ENCODE data around the gene MGAM2. TPM values are rescaled to one million over a fixed set of nuclear protein-coding genes. Genes with fewer than 3 reads are reported as not detected.

MGAM2 gene
- total RNA-seq, 1 donor: not detected

- no peak for TF ChIP-seq CTCF (IDR thresholded peaks at IDR 0.05; ENCODE audit: insufficient read depth, low read depth, low read length)
- no peak for DNase-seq (ENCODE audit: low read depth)
- no peak overlapping the region for H3K4me3 ChIP-seq (ENCODE audit: low read depth, low read length)
Observed at GRCh38 chr7:142181211-142181610, 69.7 kb downstream of the MGAM2 start.

DNA sequence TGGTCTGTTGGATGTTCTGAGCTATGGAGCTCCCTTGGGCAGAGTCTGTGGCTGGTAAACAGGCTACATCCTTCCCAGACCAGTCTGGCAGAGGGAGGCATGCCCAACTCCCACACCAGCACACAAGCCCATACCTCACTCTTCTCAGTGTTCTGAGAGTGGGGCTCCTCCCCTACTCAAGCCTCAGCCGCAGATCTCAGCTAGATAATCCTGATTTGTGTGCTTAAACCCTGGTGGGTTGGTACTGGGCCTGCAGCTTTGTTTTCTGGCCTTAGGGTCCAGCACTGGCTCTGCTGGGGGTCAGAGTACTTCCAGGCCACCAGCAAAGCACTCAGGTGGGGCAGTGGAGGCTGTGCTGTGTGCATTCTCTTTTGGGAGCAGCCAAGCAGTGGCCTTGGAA is 70.4 kb downstream of the MGAM2 start:
- no peak for DNase-seq (ENCODE audit: low read depth)

DNA sequence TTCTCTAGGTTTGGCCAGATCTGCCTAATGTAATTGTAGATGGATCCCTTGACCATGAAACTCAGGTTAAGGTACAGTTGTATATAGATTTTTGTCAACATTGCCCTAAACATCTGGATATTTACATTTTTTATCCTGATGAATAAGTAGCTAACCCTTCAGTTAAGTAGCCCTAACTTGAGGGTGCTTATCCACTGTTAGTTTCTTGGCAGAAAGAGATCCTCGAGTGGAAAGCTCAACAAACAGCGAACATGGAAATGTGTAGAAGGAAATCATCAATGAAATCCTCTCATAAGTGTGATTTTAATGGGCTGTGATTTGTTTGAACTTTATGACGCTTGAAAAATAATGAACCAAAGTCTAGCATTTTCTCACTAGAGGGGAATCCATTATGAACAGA is 73.6 kb downstream of the MGAM2 start:
- no peak for DNase-seq (ENCODE audit: low read depth)
- no peak overlapping the region for H3K4me3 ChIP-seq (ENCODE audit: low read depth, low read length)
- no peak for TF ChIP-seq CTCF (IDR thresholded peaks at IDR 0.05; ENCODE audit: insufficient read depth, low read depth, low read length)

More for the DNA sequence above, 70.4 kb downstream of the MGAM2 start:
- TF ChIP-seq CTCF (IDR thresholded peaks at IDR 0.05; ENCODE audit: insufficient read depth, low read depth, low read length): no peak
- no peak overlapping the region for H3K4me3 ChIP-seq (ENCODE audit: low read depth, low read length)

GRCh38 chr7:142185801-142186200 is 74.3 kb downstream of the MGAM2 start:
- DNase-seq (ENCODE audit: low read depth): no peak
- no peak for TF ChIP-seq CTCF (IDR thresholded peaks at IDR 0.05; ENCODE audit: insufficient read depth, low read depth, low read length)
- H3K4me3 ChIP-seq (ENCODE audit: low read depth, low read length): no peak overlapping the region

DNA sequence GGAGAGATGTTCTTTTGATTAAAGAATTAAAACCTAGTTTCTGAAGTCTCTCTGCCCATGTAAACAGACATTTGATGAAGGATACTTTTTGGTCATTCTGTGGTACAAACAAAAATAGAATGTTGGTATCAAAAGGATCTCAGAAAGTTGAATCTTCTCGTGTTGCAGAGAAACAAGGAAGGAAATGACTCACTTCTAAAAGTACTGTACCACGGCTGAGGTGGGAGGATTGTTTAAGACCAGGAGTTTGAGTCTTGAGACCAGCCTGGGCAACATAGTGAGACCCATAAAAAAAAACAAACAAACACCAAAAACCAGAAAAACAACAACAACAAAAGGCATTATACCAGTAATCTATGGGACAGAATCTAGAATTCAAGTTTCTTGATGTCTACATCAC is 76.6 kb downstream of the MGAM2 start:
- no peak for TF ChIP-seq CTCF (IDR thresholded peaks at IDR 0.05; ENCODE audit: insufficient read depth, low read depth, low read length)
- H3K4me3 ChIP-seq (ENCODE audit: low read depth, low read length): no peak overlapping the region
- no peak for DNase-seq (ENCODE audit: low read depth)

- H3K4me3 ChIP-seq (ENCODE audit: low read depth, low read length): no peak overlapping the region
- no peak for TF ChIP-seq CTCF (IDR thresholded peaks at IDR 0.05; ENCODE audit: insufficient read depth, low read depth, low read length)
- no peak for DNase-seq (ENCODE audit: low read depth)
Observed at GRCh38 chr7:142188846-142189245, 77.3 kb downstream of the MGAM2 start.

DNA sequence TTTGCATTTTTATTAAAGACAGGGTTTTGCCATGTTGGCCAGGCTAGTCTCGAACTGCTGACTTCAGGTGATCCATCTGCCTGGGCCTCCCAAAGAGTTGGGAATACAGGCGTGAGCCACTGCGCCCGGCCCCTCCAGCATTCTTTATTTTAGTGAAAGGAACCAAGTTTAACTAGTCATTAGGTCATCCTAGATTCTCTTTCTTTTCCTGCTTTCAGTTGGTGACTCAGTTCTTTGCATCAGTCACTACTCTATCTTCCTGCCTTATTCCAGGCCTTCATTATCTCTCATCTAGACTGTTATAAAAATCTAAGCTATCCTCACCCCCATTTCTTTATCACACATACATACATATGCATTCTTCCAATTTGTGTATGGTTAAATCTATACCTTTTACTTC is 82.7 kb downstream of the MGAM2 start:
- H3K4me3 ChIP-seq (ENCODE audit: low read depth, low read length): no peak overlapping the region
- DNase-seq (ENCODE audit: low read depth): no peak
- TF ChIP-seq CTCF (IDR thresholded peaks at IDR 0.05; ENCODE audit: insufficient read depth, low read depth, low read length): no peak
